RKO (cell line): ENCODE measurements around the gene OR5B21.
A peak's percentile ranks its signal among the peaks of the same experiment; 100 is the strongest.

Experiments used
- DNase-seq: peaks from one replicate; pipeline ENCODE4 v3.0.0-alpha.2; 2016; ENCODE audit warnings: low spot score

OR5B21 gene

GRCh38 chr11:58508005-58508404 is at the start of gene OR5B21:
TSS of gene OR5B21 (minus strand) at chr11:58508105. CDS start at chr11:58508105, 0 bp downstream.
- DNase-seq = no peak

GRCh38 chr11:58549644-58550043 is 41.7 kb upstream of the OR5B21 start:
- DNase-seq = no peak

- no peak for DNase-seq
Observed at GRCh38 chr11:58546841-58547240, 38.9 kb upstream of the OR5B21 start.

- DNase-seq = no peak
Observed at GRCh38 chr11:58531865-58532341, 24.0 kb upstream of the OR5B21 start.

- no peak for DNase-seq
Observed at GRCh38 chr11:58530236-58530635, 22.3 kb upstream of the OR5B21 start.

GRCh38 chr11:58527429-58527828 is 19.5 kb upstream of the OR5B21 start:
- DNase-seq = no peak

- DNase-seq = no peak
Observed at GRCh38 chr11:58526721-58527120, 18.8 kb upstream of the OR5B21 start.

- no peak for DNase-seq
Observed at GRCh38 chr11:58525037-58525614, 17.2 kb upstream of the OR5B21 start.

GRCh38 chr11:58524232-58525036 is 16.5 kb upstream of the OR5B21 start:
- peak; percentile 85 for DNase-seq

- peak; percentile 68 for DNase-seq
Observed at GRCh38 chr11:58513747-58514367, 6.0 kb upstream of the OR5B21 start.

- no peak for DNase-seq
Observed at GRCh38 chr11:58511636-58512035, 3.7 kb upstream of the OR5B21 start.

GRCh38 chr11:58509748-58510147 is 1.8 kb upstream of the OR5B21 start:
- DNase-seq = no peak

GRCh38 chr11:58508814-58509213 is 909 bp upstream of the OR5B21 start:
- no peak for DNase-seq

GRCh38 chr11:58507355-58507754 is 550 bp downstream of the OR5B21 start:
- DNase-seq = no peak

- DNase-seq = no peak
Observed at GRCh38 chr11:58506935-58507334, 970 bp downstream of the OR5B21 start.

GRCh38 chr11:58505849-58506248 is 2.1 kb downstream of the OR5B21 start:
- no peak for DNase-seq

- no peak for DNase-seq
Observed at GRCh38 chr11:58504232-58504631, 3.7 kb downstream of the OR5B21 start.

GRCh38 chr11:58503361-58503856 is 4.5 kb downstream of the OR5B21 start:
- no peak for DNase-seq

- no peak for DNase-seq
Observed at GRCh38 chr11:58502004-58502403, 5.9 kb downstream of the OR5B21 start.

- no peak for DNase-seq
Observed at GRCh38 chr11:58498464-58498863, 9.4 kb downstream of the OR5B21 start.

- no peak for DNase-seq
Observed at GRCh38 chr11:58497951-58498350, 10.0 kb downstream of the OR5B21 start.

GRCh38 chr11:58495906-58496305 is 12.0 kb downstream of the OR5B21 start:
- no peak for DNase-seq

GRCh38 chr11:58494101-58494500 is 13.8 kb downstream of the OR5B21 start:
- DNase-seq = no peak
